ENCODE measurements around the gene OLFM2.
"Not testable (repeated sequence)": the region's sequence is repeated elsewhere in the genome, so short reads cannot be mapped to it uniquely, and the experiment has no call there.

Gene OLFM2

DNA sequence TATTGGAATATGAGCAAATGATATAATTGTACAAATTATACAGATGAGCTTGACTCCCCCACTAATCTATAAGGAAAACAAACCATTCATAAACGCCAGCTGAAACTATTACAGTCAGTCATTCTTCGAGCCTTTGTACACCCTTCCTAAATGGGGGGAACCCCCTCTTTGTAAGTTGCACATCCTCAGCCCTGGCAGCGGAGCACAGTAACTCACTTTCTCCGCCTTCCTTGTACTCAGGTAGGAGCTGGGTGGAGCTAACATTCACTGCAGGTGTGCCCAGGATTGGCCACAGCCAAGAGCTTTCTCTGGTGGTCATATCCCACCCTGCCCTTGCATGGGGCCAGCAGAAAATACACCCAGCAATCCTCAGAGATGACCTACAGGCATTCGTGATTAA lies 72.6 kb downstream of the OLFM2 start:
- no peak for DNase-seq (ENCODE audit: low read depth in 2 of 2)

DNA sequence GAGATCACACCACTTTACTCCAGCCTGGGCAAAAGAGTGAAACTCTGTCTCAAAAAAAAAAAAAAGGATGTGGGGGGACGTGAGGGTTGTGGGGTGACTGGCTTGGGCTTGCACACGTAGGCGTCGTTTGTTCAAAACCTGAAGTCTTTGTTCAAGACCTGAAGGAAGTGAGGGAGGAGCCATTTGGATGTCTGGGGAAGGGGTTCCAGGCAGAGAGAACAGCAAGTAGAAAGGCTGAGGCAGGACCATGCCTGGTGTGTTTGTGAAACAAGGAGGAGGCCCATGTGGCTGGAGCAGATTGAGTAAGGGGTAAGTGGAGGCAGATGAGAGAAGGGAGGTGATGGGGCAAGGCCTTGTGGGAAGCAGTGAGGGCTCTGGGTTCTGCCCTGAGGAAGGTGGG lies 73.4 kb downstream of the OLFM2 start:
- DNase-seq (ENCODE audit: low read depth in 2 of 2): no peak

DNA sequence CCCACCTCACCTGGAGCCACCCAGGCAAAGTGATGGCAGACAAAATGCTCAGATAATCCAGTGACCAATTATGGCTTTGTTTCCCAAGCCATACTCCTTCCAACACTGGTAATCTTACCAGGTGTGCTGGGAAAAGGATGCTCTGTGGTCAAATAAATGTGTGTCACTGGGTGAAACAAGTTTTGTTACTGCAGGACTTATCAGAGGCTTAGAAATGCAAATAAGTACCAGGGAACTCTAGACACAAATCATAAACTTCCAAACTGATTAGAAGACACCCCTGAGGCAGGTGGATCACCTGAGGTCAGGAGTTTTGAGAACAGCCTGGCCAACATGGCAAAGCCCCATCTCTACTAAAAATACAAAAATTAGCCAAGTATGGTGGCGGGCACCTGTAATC lies 74.8 kb downstream of the OLFM2 start:
- no peak for DNase-seq (ENCODE audit: low read depth in 2 of 2)

DNA sequence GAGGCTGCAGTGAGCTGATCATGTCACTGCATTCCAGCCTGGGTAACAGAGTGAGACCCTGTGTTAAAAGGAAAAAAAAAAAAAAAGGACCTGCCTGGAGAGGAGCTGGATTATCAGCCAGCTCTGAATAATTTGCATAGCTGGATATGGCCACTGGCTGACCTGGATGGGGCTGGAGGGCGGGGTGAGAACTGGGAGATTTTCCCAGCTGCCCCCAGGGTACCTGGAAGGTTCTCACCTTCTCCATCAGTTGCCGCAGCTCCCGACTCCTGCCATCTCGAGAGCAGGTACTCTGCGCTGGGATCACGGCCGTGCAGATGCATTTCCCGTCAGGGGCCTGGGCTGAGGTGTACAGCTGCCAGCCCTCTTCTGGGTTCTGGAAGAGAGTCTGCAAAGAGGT lies 75.9 kb downstream of the OLFM2 start:
- DNase-seq (ENCODE audit: low read depth in 2 of 2): no peak

DNA sequence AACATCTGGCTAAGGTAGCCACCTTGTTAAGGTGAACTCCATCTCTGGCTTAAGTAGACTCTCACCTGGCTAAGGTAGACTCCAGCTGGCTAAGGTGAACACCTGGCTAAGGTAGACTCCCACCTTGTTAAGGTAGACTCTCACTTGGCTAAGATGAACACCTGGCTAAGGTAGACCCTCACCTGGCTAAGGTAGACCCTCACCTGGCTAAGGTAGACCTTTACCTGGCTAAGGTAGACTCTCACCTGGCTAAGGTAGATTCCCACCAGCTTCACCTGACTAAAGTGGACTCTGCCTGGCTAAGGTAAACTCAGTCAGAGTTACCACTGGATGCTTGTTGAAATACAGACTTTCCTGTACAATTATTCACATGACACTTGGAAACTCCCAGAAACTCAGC lies 77.5 kb downstream of the OLFM2 start:
- DNase-seq (ENCODE audit: low read depth in 2 of 2): no peak

DNA sequence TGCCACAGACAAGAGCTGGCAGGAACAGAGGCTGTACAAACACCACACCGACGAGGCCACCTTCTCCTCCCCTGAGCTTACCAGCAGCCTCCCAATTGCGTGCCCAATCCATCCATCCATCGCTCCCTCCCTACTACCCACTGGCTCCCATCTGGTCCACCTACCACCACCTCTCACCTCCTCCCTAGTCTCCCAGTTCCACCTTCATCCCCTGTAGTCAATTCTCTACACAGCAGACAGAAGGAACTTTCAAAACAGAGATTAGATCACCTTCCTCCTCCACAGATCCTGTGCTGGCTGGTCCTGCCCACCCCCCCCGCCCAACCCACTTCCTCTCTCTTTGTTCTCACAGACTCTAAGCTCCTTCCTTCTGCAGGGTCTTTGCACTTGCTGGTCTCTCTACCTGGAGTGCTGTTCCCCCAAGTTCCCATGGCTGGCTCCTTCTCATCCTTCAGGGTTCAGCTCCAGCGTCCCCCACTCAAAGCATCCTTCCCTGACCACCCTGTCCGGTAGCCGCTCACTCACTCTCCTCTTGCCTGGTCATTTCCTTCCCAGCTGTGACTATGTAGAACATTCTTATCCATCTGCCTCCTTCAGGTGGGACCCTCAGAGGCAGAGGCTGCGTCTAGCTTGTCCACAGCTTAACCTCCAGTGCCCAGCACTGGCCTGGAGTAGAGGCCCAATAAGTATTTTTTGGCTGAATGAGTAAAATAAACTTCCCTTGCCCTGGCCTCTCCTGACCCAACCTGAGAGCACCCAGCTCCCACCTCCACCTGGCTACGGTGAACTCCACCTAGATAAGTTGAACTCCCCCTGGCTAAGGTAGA lies 78.2 kb downstream of the OLFM2 start:
- DNase-seq (ENCODE audit: low read depth in 2 of 2): no peak

DNA sequence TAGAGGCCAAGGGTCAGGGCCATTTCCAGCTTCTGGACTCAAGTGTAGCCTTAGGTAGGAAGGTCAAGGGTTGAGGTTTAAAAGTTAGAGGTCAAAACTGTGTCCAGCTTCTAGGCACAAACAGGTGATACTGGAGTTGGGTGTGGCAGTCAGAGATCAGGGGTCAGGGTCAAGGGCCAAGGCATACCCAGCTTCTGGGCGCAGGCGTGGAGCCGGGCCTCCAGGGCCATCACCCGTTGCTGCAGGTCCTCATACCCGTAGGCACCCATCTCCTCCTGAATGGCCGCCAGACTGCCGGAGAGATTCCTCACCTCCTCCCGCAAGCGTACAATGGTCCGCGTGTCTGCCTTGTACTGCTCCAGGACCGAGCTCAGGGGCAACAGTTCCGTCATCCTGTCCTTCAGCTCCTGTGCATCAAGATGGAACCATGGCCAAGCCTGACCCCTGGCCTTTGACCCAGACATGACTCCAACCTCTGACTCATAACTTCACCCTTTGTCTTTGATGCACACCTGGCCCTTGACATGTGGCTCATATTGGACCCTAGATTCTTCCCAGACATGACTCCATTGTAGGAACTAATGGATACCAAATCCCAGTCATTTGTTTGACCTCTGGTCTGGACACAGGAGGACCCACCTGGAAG lies 79.1 kb downstream of the OLFM2 start:
- DNase-seq (ENCODE audit: low read depth in 2 of 2): no peak

DNA sequence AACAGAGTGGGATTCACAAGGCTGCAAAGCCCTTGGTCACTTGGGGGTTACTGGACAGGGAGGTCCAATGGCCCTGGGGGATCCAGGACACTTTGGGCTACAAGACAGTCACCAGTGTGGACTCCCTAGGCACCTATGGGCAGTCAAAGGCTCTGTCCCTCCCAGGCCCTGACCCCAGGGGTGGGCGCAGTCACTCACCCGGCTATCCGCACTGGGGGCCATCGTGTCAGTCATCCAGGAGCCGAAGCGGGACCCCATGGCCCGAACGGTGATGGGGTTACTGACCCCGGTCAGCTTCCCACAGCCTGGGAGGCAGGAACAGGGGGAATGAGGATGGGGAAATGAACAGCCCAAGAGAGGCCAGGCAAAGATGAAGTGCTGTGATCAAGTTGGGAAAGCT lies 79.7 kb downstream of the OLFM2 start:
- no peak for DNase-seq (ENCODE audit: low read depth in 2 of 2)

DNA sequence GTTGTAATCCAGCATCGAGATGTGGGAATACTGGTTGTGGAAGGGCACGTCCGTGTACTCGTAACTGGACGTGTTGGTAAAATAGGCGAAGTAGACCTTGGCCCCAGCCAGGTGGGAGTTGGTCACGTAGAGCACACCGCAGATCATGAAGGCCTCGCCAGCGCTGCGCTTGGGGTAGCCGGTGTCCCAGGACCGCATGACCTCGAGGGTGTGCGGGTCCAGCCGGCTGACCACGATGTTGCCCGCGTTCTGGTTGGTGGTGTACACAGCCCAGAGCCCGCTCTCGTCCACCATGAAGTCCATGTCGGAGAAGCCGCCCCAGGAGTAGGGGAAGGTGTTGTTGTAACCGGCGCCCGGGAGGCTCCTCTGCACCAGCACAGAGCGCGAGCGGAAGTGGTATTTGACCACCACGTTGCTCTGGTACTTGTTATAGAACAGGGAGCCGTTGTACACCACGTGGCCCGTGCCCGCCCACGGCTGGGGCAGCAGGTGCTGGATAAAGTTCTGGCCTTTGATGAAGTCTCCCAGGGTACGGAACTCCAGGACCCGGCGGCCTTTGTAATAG lies 82.0 kb downstream of the OLFM2 start:
- no peak for DNase-seq (ENCODE audit: low read depth in 2 of 2)

DNA sequence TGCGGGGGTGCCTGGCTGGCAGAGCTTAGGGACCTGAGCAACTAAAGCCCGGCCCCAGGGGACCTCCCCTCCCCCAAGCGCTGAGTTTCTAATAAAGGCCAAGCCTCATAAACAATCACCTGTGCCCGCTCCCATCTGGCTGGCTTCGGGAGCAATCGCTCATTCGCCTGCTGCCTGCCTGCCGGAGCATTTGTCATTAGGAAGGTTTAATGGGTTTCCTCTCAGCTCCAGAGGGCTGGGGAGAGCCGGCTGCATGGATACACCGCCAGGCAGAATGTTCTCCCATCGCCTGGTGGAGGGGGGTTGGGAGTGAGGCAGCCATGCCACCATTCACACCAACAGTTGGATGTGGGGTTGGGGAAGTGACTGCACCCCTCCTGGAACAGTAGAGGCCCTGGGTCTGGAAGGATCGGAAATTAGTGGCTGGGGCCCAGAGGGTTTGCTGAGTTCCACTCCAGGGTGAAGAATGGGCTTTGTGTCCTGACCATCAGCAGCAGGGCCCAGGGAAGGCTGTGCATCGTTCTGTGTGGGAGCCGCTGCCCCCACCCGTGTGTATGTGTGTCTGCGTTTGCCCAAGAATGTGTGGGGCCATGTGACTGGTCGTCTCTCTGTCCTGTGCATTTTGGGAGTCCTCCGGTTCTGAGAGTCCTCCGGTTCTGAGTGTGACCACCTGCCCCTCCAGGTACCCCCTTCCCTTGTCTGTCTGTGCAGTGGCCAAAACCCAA lies 85.9 kb downstream of the OLFM2 start:
- no peak for DNase-seq (ENCODE audit: low read depth in 2 of 2)

DNA sequence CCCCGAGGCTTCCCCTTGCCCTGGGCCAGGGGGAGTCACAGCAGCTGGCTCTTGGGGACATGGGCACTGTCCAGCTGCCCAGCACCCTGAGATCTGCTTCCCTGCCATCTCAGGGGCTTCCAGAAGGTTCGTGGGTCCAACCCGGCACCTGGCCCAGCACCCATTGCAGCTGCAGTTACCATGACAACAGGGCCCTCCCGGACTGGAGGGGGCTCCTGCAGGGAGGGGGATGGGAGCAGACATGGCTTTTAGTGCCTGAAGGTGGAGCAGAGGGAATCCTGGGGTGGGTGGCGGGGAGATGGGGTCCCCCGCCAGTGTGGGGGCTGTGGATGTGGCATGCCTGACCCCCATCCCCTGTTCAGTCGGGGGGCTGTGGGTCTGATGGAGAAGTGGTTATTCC lies 86.5 kb downstream of the OLFM2 start:
- DNase-seq (ENCODE audit: low read depth in 2 of 2): no peak

DNA sequence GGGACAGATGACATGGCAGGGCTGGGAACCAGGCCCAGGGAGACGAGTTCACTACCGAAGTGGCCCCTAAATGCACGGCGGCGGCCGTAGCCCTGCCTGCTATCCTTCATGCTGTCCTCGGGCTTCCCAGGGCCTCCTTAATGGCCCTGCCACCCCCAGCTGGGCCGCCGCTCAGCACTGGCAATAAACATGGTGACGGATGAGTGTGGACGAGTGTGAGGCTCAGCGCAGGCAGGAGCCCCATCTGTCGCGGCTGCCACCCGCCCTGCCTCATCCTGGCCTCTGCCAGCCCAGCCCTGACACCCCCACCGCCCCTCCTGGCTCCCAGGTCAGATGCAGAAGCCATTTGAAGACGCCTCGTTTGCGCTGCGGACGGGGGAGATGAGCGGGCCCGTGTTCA lies 87.6 kb downstream of the OLFM2 start:
- no peak for DNase-seq (ENCODE audit: low read depth in 2 of 2)

DNA sequence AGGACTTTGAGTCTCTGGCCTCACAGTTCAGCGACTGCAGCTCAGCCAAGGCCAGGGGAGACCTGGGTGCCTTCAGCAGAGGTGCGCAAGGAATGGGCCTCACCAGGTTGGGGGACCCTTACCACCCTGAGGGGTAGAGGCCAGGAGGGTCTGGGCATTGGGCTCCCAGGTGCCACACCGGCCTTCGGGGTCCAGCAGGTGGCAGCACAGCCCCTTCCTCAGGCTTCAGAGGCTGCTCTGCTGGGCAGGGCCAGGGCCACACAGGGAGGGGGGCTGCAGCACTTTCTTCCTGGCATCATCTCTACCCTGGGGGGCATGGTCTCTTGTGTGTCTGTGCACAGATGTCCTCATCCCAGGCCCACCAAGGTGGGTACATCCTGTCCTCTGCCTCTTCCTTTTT lies 88.3 kb downstream of the OLFM2 start:
- DNase-seq (ENCODE audit: low read depth in 2 of 2): no peak

DNA sequence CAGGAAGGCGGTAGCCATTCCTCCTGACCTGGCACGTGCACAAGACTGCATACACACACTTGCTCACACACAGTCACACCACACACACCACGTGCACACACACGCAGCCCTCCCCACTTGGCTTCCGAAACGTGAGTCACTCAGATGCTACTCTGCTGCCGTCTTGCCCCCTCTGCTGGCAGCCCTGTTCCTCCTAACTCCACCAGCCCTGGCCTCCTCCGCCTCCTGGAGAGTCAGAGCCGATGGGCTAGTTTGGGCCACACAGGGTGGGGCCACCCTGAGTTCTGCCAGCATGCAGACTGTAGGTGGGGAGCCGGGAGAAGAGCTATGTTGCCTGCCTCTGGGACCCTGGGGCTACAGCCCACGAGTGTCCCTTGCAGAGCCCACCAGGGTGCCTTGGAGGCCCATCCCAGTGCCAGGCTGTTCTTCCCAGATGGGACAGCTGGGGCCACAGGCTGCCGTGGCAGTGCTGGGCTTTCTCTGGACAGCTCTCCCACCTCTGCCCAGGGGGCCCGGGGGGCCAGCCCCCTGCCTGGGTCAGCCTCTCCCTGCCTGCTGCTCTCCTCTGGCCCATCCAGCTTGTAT lies 89.1 kb downstream of the OLFM2 start:
- DNase-seq (ENCODE audit: low read depth in 2 of 2): peak; percentile 25 to 35

DNA sequence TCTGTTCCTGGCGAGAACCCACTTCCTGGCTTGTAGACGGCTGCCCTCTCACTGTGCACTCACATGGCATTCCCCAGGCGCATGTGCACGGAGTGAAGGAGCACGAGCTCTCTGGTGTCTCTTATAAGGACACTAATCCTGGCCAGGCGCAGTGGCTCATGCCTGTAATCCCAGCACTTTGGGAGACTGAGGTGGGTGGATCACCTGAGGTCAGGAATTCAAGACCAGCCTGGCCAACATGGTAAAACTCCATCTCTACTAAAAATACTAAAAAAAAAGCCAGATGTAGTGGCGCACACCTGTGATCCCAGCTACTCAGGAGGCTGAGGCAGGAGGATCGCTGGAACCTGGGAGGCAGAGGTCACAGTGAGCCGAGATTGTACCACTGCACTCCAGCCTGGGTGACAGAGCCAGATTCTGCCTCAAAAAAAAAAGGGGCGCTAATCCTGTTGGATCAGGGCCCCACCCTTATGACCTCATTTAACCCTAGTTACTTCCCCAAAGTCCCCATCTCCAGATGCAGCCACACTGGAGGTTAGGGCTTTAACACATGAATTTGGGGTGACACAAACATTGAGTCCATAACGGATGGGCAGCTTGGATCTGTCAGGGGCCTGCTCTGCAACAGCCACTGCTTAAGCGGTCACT lies 92.6 kb downstream of the OLFM2 start:
- DNase-seq (ENCODE audit: low read depth in 2 of 2): not testable (repeated sequence)

DNA sequence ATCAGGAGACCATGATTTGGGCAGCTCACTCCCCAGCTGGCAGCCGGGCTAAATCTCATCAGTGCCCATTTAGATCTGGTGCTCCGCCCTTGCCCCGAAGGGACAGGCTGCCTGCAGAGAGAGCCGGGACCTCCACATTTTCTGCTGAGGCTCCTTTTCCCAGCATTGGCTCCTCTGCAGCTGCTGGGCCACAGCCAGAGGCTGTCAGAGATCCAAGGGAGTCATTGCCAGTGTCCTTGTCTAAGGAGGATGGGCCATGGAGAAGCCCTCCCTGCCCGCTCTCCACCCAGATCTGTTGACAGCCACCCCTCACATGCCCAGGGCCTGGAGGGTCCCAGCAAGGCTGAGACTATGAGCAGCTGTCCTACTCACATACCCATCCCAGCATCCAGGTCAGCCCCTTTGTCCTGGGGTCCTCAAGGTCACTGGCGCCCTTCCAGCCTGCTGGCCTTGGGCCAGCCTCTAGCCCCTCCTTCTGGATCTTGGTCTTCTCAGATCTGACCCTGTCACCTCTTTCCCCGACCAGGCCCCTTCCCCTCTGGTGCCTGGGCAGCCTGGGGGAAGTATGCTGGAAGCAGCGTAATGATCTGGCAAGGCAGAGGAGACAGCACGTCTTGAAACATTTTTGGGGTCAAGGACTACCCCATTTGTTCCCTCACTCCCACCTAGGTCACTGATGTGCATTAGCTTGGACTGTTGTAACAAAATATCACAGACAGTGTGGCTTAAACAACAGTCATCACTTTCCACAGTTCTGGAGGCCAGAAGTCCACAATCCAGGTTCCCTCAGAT lies 93.3 kb downstream of the OLFM2 start:
- DNase-seq (ENCODE audit: low read depth in 2 of 2): no peak

DNA sequence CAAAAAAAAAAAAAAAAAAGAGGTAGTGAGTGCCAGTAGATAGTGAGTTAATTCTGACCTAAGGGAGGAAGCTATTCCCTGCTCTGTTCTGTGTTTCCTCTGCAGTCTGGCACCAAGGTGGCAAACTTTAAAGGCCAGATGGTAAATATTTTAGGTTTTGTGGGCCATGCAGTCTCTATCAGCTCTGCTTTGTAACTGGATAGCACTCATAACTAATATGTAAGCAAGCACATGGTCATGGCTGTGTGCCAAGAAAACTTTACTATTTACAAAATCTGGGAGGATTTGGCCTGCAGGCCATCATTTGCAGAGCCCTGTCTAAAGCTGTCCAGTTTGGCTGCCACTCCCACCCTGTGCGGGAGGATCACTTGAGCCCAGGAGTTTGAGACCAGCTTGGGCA lies 96.9 kb downstream of the OLFM2 start:
- DNase-seq (ENCODE audit: low read depth in 2 of 2): no peak

DNA sequence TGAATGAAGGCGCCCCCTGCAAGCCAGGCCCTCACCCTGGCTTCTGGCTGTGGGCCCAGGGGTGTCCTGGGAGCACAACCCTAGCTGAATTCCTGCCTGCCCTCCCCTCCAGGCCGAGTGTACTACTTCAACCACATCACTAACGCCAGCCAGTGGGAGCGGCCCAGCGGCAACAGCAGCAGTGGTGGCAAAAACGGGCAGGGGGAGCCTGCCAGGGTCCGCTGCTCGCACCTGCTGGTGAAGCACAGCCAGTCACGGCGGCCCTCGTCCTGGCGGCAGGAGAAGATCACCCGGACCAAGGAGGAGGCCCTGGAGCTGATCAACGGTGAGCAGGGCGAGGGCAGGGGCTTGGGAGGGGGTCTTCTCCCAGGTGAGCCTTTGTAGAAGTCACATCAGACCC lies 98.0 kb downstream of the OLFM2 start:
- no peak for DNase-seq (ENCODE audit: low read depth in 2 of 2)

DNA sequence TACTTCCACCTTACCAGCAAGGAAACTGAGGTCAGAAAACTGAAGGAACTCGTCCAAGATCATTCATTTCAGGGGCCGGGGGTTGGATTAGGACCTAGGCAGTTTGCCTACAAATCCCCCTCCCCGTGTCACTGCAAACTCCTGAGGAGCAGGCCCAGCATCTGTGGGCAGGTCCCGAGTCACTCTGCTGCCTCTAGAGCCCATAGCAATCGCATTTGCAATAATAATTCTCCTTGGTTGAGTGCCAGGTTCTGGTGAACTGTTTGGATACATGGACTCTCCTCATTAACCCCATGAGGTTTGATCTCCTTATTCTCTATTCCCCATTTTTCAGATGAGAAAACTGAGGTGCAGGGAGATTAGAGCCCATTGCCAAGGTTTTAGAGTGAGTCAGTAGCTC lies 100.3 kb downstream of the OLFM2 start:
- DNase-seq (ENCODE audit: low read depth in 2 of 2): no peak

DNA sequence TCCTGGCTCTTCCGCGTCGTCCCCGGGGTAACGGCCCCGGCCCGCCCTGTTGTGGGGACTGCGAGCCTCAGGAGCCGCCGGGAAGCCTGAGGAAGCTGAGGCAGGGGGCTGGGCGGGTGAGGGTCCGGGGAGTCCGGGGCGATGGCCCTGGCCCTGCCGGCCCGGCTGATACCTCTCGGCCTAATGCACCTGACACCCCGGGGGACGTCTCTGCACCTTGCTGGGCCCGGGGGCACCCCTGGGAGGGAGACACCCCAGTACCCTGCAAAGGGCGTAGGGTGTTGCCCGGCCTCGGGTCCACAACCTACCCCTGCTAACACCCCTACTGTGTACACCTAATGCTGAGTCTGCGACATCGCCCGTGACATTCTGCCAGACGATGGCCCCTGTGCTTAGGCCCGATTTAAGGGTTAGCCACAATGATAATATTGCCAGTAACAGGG lies 100.8 kb downstream of the OLFM2 start:
- DNase-seq (ENCODE audit: low read depth in 2 of 2): no peak
